Activated T-helper 17 cell treated with anti-CD3 and anti-CD28 coated beads, Interleukin-2, amount 50 U/mL, for 72 hours (primary cell): ENCODE measurements around the gene KANSL2. TPM values are rescaled to one million over a fixed set of nuclear protein-coding genes. Genes with fewer than 3 reads are reported as not detected.
"Not testable (repeated sequence)": the region's sequence is repeated elsewhere in the genome, so short reads cannot be mapped to it uniquely, and the experiment has no call there.

Source experiments
- ATAC-seq: fragments of 150-1000 bp; cut with Tn5 transposase; replicated peaks from 2 replicates; pipeline ENCODE4 v1.10.0; 2021; ENCODE audit warnings: mild to moderate bottlenecking, moderate library complexity
- H3K27ac Mint-ChIP-seq: one replicate; pipeline ENCODE4 v1.8.0; 2022; ENCODE audit warnings: mixed read lengths
- H3K27me3 Mint-ChIP-seq: one replicate; pipeline ENCODE4 v1.8.0; 2022; ENCODE audit warnings: mixed read lengths
- H3K36me3 Mint-ChIP-seq: one replicate; pipeline ENCODE4 v1.8.0; 2022; ENCODE audit warnings: low read depth, mild to moderate bottlenecking, mixed read lengths
- H3K4me1 Mint-ChIP-seq: one replicate; pipeline ENCODE4 v1.8.0; 2022; ENCODE audit warnings: mixed read lengths
- H3K4me3 Mint-ChIP-seq: one replicate; pipeline ENCODE4 v1.8.0; 2022; ENCODE audit warnings: mild to moderate bottlenecking, mixed read lengths
- H3K9me3 Mint-ChIP-seq: one replicate; pipeline ENCODE4 v1.8.0; 2022; ENCODE audit warnings: mixed read lengths
- total RNA-seq, 2 donors: library from RNA; stranded (reverse); gene quantifications; one replicate each; pipeline ENCODE4 v1.2.3, GENCODE V29; 2022

The KANSL2 gene
- total RNA-seq, 2 donors from 2014 or later = 46.7 to 54.3 TPM

DNA sequence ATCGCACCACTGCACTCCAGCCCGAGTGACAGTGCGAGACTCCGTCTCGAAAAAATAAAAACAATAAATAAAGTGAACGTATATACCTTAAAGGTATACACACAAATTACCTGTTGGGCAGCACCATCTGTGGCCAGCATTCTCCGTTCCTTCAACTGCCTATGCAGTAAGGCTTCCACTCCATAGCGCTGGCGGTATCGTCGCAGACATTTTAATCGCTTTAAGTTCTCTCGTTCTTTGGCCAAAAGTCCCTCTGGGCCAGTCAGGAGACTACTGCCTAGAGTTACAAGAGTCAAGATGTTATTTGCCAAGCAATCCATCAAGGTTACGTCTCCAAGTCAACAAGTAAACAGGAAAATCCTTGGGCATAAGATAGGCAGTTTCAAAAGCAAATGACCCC lies 13.0 kb downstream of the KANSL2 start:
- Mint-ChIP-seq H3K9me3 (no peaks in the 10 kb centered on the region), H3K4me1 (peaks cover 6% of the 10 kb centered on the region), H3K36me3 (peaks cover 96% of the 10 kb centered on the region), H3K27me3 (no peaks in the 10 kb centered on the region), H3K4me3 (no peak overlapping the region), H3K27ac (no peak overlapping the region)
- ATAC-seq = no peak

- H3K27ac Mint-ChIP-seq = no peak overlapping the region
- H3K27me3 Mint-ChIP-seq = no peaks in the 10 kb centered on the region
- H3K4me3 Mint-ChIP-seq = no peak overlapping the region
- no peak for ATAC-seq
- H3K4me1 Mint-ChIP-seq = no peaks in the 10 kb centered on the region
- H3K9me3 Mint-ChIP-seq = no peaks in the 10 kb centered on the region
- H3K36me3 Mint-ChIP-seq = peaks cover 100% of the 10 kb centered on the region
Observed at GRCh38 chr12:48659863-48660262, 22.2 kb downstream of the KANSL2 start.

DNA sequence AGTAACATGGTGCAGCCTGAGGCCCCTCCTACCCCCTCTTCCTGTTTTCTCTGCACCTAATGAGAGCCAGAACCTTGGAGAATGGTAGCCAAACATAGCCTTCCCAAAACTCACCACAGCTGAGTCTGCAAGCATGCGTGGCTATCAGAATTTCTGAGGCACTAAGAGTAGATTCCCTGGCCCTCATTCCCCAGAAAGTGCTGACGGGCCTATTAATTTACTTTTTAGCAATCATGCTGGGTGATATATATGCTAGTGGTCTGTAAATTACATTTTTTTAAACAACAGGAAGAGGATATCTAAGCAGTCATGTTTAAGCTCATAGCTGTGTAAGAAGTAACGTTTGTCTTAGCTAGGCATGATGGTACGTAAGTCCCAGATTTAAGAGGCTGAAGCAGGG lies 30.4 kb downstream of the KANSL2 start:
- Mint-ChIP-seq H3K36me3 (peaks cover 97% of the 10 kb centered on the region), H3K4me3 (no peak overlapping the region), H3K27ac (peak overlapping the region; percentile 46), H3K9me3 (no peaks in the 10 kb centered on the region), H3K4me1 (no peaks in the 10 kb centered on the region), H3K27me3 (no peaks in the 10 kb centered on the region)
- no peak for ATAC-seq

DNA sequence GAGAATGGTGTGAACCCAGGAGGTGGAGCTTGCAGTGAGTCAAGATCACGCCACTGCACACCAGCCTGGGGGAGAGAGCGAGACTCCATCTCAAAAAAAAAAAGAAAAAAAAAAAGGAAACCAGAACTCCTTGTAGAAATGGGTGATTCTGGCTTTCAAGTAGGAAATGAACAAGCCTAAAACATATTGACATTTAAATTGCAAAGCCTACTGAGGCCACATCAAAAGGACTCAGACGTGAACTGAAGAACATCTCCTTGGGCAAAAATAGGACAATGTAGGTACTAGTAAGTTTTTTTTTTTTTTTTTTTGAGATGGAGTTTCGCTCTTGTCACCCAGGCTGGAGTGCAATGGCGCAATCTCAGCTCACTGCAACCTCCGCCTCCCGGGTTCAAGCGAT lies 36.7 kb downstream of the KANSL2 start:
- H3K36me3 Mint-ChIP-seq = peaks cover 76% of the 10 kb centered on the region
- H3K4me1 Mint-ChIP-seq, H3K27ac Mint-ChIP-seq, H3K27me3 Mint-ChIP-seq, H3K4me3 Mint-ChIP-seq, ATAC-seq, H3K9me3 Mint-ChIP-seq: not testable (repeated sequence)

DNA sequence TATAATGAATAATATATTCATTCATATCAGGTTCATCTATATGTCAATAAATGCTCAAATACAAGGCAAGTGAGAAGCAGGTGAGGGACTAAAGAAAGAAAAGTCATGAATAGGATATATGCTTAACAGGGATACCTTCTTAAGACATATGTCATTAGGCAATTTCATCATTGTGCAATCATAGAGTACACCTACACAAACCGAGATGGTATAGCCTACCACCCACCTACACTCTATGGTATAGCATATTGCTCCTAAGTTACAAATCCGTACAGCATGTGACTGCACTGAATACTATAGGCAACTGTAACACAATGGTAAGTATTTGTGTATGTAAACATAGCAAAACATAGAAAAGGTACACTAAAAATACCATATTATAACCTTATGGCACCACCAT lies 39.0 kb downstream of the KANSL2 start:
- no peaks in the 10 kb centered on the region for H3K4me1 Mint-ChIP-seq
- H3K36me3 Mint-ChIP-seq = peaks cover 53% of the 10 kb centered on the region
- H3K27ac Mint-ChIP-seq = no peak overlapping the region
- H3K27me3 Mint-ChIP-seq = no peaks in the 10 kb centered on the region
- H3K9me3 Mint-ChIP-seq = no peaks in the 10 kb centered on the region
- H3K4me3 Mint-ChIP-seq = no peak overlapping the region
- no peak for ATAC-seq

GRCh38 chr12:48641752-48642555 lies 40.1 kb downstream of the KANSL2 start:
- not testable (repeated sequence) for H3K4me1 Mint-ChIP-seq, H3K27me3 Mint-ChIP-seq, H3K4me3 Mint-ChIP-seq, H3K27ac Mint-ChIP-seq, H3K9me3 Mint-ChIP-seq, ATAC-seq
- peaks cover 42% of the 10 kb centered on the region for H3K36me3 Mint-ChIP-seq

DNA sequence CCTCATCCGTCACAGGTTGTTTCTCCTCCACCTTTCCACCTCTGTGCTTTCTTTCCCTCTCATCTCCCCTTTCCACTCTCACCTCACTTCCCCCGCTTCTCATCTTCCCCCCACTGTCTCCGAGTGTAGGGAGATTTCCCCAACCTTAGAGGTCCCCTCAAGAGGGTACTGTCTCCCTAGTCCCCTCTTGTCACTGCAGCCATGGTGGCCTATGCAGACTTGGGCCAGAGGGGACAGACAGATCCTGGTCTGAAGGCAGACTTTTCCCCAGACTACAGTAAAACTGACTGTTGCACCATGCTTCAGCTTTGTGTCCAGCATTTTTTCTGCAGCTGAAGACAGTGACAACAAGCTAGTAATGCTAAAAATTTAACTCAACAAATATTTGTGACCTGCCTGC lies 41.2 kb downstream of the KANSL2 start:
- H3K36me3 Mint-ChIP-seq = peaks cover 34% of the 10 kb centered on the region
- H3K4me3 Mint-ChIP-seq = no peak overlapping the region
- no peak overlapping the region for H3K27ac Mint-ChIP-seq
- ATAC-seq = no peak
- H3K4me1 Mint-ChIP-seq = no peaks in the 10 kb centered on the region
- no peaks in the 10 kb centered on the region for H3K9me3 Mint-ChIP-seq
- no peaks in the 10 kb centered on the region for H3K27me3 Mint-ChIP-seq

- no peaks in the 10 kb centered on the region for H3K4me1 Mint-ChIP-seq
- H3K4me3 Mint-ChIP-seq = no peak overlapping the region
- H3K27me3 Mint-ChIP-seq = no peaks in the 10 kb centered on the region
- H3K27ac Mint-ChIP-seq = no peak overlapping the region
- peaks cover 30% of the 10 kb centered on the region for H3K36me3 Mint-ChIP-seq
- H3K9me3 Mint-ChIP-seq = no peaks in the 10 kb centered on the region
- ATAC-seq = no peak
Observed at GRCh38 chr12:48640428-48640827, 41.6 kb downstream of the KANSL2 start.

GRCh38 chr12:48631071-48631470 lies 51.0 kb downstream of the KANSL2 start:
- Mint-ChIP-seq H3K9me3 (no peaks in the 10 kb centered on the region), H3K4me3 (no peak overlapping the region), H3K36me3 (no peaks in the 10 kb centered on the region), H3K27me3 (peaks cover 33% of the 10 kb centered on the region), H3K27ac (no peak overlapping the region), H3K4me1 (no peaks in the 10 kb centered on the region)
- ATAC-seq = no peak

DNA sequence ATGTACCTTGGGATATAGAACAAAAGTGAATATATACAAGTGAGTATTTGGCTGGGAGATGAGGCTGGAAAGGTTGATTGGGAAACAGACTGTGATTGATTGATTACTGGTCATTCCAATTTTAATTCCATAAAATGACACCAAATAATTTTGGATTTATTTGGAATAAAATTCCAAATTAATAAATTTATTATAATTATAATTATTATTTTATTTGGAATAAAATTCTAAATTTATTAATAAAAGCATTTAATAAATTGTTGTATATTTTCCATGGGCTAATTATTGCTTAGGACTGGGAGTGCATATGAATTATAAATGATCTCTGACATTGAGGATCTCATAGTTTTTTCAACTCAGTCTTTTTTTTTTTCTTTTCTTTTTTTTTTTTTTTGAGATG lies 51.7 kb downstream of the KANSL2 start:
- peaks cover 36% of the 10 kb centered on the region for H3K27me3 Mint-ChIP-seq
- ATAC-seq = no peak
- no peaks in the 10 kb centered on the region for H3K4me1 Mint-ChIP-seq
- no peak overlapping the region for H3K27ac Mint-ChIP-seq
- H3K4me3 Mint-ChIP-seq = no peak overlapping the region
- H3K9me3 Mint-ChIP-seq = no peaks in the 10 kb centered on the region
- H3K36me3 Mint-ChIP-seq = no peaks in the 10 kb centered on the region

DNA sequence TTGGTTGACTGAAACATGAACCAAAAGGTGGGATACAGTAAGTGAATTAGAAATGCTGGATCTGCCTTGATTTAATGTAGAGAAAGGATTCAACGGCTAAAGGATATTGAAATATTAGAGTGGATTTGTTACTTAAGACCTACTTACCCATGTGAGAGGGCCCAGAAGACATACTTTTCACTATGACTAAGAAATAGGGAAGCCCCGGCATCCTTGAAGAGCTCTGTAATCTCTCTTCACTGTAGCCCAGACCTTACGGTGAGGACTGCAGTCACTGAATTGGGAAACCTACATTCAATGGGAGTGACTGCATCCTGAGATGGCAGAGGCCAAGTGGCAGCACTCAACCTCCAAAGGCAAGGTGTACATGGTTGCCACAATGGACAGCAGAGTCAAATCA lies 52.5 kb downstream of the KANSL2 start:
- peaks cover 36% of the 10 kb centered on the region for H3K27me3 Mint-ChIP-seq
- H3K36me3 Mint-ChIP-seq = no peaks in the 10 kb centered on the region
- H3K9me3 Mint-ChIP-seq = no peaks in the 10 kb centered on the region
- no peak for ATAC-seq
- H3K4me3 Mint-ChIP-seq = no peak overlapping the region
- no peaks in the 10 kb centered on the region for H3K4me1 Mint-ChIP-seq
- H3K27ac Mint-ChIP-seq = no peak overlapping the region

- ATAC-seq = no peak
- peaks cover 36% of the 10 kb centered on the region for H3K27me3 Mint-ChIP-seq
Observed at GRCh38 chr12:48627556-48627955, 54.5 kb downstream of the KANSL2 start.

GRCh38 chr12:48622997-48623396 lies 59.0 kb downstream of the KANSL2 start:
- not testable (repeated sequence) for ATAC-seq, H3K4me3 Mint-ChIP-seq, H3K27ac Mint-ChIP-seq, H3K4me1 Mint-ChIP-seq, H3K36me3 Mint-ChIP-seq, H3K9me3 Mint-ChIP-seq
- peaks cover 29% of the 10 kb centered on the region for H3K27me3 Mint-ChIP-seq

More at GRCh38 chr12:48627556-48627955, 54.5 kb downstream of the KANSL2 start:
- no peaks in the 10 kb centered on the region for H3K36me3 Mint-ChIP-seq
- H3K4me1 Mint-ChIP-seq = no peaks in the 10 kb centered on the region
- H3K27ac Mint-ChIP-seq = no peak overlapping the region
- no peak overlapping the region for H3K4me3 Mint-ChIP-seq
- H3K9me3 Mint-ChIP-seq = no peaks in the 10 kb centered on the region

- no peak overlapping the region for H3K4me3 Mint-ChIP-seq
- H3K9me3 Mint-ChIP-seq = peaks cover 3% of the 10 kb centered on the region
- ATAC-seq = peak; percentile 82
- peaks cover 34% of the 10 kb centered on the region for H3K27me3 Mint-ChIP-seq
- H3K4me1 Mint-ChIP-seq = no peaks in the 10 kb centered on the region
- no peak overlapping the region for H3K27ac Mint-ChIP-seq
- H3K36me3 Mint-ChIP-seq = no peaks in the 10 kb centered on the region
Observed at GRCh38 chr12:48618541-48618940, 63.5 kb downstream of the KANSL2 start.

- no peaks in the 10 kb centered on the region for H3K36me3 Mint-ChIP-seq
- no peak overlapping the region for H3K4me3 Mint-ChIP-seq
- peaks cover 8% of the 10 kb centered on the region for H3K9me3 Mint-ChIP-seq
- H3K27ac Mint-ChIP-seq = no peak overlapping the region
- H3K4me1 Mint-ChIP-seq = no peaks in the 10 kb centered on the region
- H3K27me3 Mint-ChIP-seq = peaks cover 37% of the 10 kb centered on the region
- no peak for ATAC-seq
Observed at GRCh38 chr12:48615681-48616080, 66.4 kb downstream of the KANSL2 start.
